GM12875 (cell line): ENCODE data around the gene COL1A1.

Source experiments
- H3K4me3 ChIP-seq: one replicate; pipeline ENCODE4 v1.5.1; 2011; ENCODE audit warnings: low read depth, low read length, control low read depth
- CTCF ChIP-seq: IDR thresholded peaks from 2 replicates; pipeline ENCODE4 v1.5.1; 2011; ENCODE audit warnings: low read depth, mild to moderate bottlenecking, control low read depth, inconsistent platforms, low read length, moderate library complexity, borderline replicate concordance; ENCODE audit not compliant: insufficient read depth

The COL1A1 gene

GRCh38 chr17:50180620-50181019 is 20.8 kb downstream of the COL1A1 start:
- H3K4me3 ChIP-seq = no peak overlapping the region

GRCh38 chr17:50180111-50180510 is 21.3 kb downstream of the COL1A1 start:
- no peak for TF ChIP-seq CTCF
- no peak overlapping the region for H3K4me3 ChIP-seq

More at GRCh38 chr17:50180620-50181019, 20.8 kb downstream of the COL1A1 start:
- no peak for TF ChIP-seq CTCF

GRCh38 chr17:50177983-50178834 is 23.2 kb downstream of the COL1A1 start:
- no peak overlapping the region for H3K4me3 ChIP-seq
- TF ChIP-seq CTCF = peak; percentile 79

- no peak for TF ChIP-seq CTCF
- no peak overlapping the region for H3K4me3 ChIP-seq
Measured at GRCh38 chr17:50177476-50177875, 24.0 kb downstream of the COL1A1 start.

GRCh38 chr17:50176559-50177357 is 24.7 kb downstream of the COL1A1 start:
- no peak for TF ChIP-seq CTCF

GRCh38 chr17:50175035-50175807 is 26.2 kb downstream of the COL1A1 start:
- no peak overlapping the region for H3K4me3 ChIP-seq
- no peak for TF ChIP-seq CTCF

More at GRCh38 chr17:50176559-50177357, 24.7 kb downstream of the COL1A1 start:
- no peak overlapping the region for H3K4me3 ChIP-seq
